Stimulated activated CD4-positive, alpha-beta T cell treated with anti-CD3 and anti-CD28 coated beads, Interleukin-4, amount 100 ng/mL, for 1 hour (primary cell): ENCODE measurements around the gene AASDH.

Source experiments
- DNase-seq: peaks from one replicate; pipeline ENCODE4 v3.0.0-alpha.2; 2020

The AASDH gene

DNA sequence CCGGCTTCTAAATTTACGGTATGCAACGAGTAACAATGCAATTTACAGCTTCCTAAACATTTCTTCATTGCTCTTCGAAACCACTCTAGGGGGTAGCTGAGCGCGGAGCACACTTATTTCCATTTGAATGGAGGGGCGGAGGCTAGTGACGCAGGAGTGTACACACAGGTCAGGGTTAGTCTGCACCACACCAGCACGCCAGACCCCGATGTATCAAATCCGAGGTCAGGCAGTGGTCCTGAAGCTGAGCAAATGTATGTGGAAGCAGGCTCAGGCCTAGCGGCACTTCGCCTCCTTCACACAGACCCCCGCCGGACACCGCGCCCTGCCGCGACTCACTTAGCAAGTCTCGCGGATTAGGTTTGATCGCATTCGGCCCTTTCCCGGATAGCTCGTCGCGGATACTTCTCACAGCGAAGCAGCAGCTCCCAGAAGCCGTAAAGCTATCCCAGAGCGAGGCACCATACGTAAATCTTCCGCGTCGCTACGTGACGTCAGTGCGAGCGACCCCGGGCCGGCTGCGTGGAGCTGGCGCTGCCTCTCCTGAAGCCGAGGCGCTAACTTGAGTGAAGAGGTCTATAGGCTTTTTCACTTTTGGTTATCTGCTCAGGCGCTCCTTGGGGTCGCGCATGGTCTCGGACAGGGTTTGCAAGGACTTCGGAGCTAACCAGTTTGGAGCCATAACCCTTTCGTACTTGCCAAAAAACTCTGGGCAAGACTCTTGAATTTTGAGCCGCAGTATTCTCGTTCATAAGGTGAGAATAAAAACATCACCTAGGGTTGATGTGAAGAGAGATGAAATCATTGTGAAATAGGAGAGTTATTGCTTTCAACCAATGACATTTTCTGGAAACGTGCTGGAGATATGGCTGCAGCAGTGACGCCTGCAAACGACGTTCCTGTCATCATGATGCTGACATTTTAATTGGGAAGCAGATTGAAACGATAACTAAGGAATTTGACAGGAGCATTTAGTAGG, at the start of gene AASDH:
AASDH (minus strand) TSS at position 469 of the 979 bp plus-strand sequence. CDS start 3,192 bp downstream, outside the sequence.
- DNase-seq = peak; percentile 95

GRCh38 chr4:56435140-56435926, 48.0 kb upstream of the AASDH start, which contains the start of gene PPAT:
Gene PPAT (minus strand): TSS chr4:56435615. CDS start chr4:56435477, 138 bp downstream.
- peak; percentile 99 for DNase-seq

DNA sequence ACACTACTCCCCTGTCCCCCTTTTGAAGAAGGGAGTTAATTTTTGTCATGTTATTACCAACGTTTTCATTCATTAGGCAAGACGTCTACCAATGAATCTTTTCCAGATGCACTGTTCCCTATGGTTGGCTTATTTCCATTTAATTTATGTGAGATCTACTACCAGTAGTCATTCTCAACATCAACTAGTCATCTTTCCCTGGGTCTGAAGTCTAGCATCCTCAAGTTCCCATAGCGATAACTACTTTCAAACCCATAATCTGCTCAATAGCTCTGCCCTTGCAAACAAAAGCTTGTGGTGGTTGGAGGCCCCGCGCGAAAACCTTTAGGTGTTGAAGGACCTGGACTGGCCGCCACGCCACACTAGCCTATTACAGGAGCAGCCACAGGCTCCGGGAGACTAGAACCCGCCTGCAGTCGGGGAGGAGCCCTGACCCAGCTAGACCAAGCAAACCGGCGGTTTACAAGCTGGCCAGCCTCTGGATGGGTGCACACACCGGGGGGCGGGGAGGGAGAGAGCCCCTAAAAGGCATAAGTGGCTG, 47.4 kb upstream of the AASDH start:
- DNase-seq = no peak

DNA sequence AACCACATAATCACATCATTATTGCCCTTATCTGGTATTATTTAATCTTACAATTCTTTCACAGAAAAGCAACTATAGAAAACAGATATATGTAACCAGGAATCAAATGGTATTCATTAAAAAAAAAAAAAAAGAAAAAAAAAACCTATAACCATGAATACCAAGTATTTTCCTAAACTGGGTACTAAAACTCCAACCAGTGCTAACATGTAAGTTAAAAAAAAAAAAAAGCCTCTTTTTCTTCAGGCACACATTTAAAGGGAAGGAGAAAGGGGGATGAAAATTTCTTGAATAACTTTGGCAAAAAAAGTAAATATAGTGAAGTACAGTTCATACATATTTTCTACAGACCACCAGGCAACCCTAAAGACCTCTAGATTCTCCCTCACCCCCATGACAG, 46.0 kb upstream of the AASDH start:
- DNase-seq = no peak

DNA sequence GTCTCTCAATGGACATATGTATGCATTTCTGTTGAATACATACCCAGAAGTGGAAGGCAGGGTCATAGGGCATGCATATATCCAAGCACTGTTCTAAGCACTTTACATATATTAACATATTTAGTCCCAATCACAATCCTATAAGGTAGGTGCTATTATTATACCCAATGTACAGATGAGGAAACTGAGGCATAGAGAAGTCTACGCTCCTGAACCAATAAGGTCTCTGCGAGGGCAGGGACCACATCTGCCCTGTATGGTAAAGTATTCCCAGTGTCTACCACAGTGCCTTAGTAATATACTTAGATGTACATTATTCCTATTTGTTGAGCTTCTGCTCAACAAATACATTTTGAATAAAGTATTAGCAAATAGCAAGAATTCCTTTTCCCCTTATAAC, 42.9 kb upstream of the AASDH start:
- no peak for DNase-seq

DNA sequence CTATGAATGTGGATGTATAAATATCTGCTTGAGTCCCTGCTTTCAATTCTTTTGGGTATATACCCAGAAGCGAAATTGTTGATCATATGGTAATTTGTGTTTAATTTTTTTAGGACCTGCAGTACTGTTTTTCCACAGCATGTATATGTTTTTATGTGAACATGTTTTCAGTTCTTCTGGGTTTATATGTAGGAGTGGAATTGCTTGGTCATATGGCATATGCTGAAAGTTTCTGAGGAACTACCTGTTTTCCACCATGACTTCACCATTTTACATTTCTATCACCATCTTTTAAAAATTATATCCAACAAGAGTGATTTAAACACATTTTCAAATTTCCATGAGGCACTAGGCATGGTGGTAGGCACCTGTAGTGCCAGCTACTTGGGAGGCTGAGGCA, 39.9 kb upstream of the AASDH start:
- DNase-seq = no peak

DNA sequence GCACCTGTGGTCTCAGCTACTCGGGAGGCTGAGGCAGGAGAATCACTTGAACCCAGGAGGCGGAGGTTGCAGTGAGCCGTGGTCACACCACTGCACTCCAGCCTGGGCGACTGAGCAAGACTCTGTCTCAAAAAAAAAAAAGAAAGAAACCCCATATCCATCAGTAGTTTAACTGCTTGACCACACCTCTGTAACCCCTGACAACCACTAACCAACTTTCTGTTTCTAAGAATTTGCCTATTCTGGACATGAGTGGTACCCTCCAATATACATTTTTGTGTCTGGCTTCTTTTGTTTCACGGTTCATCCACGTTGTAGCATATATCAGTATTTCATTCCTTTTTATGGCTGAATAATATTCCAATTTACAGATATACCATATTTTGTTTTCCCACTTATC, 39.0 kb upstream of the AASDH start:
- DNase-seq = no peak

- DNase-seq = no peak
These were observed 38.2 kb upstream of the AASDH start for GRCh38 chr4:56425518-56425917.

GRCh38 chr4:56424697-56425514, 37.6 kb upstream of the AASDH start:
- DNase-seq = no peak

DNA sequence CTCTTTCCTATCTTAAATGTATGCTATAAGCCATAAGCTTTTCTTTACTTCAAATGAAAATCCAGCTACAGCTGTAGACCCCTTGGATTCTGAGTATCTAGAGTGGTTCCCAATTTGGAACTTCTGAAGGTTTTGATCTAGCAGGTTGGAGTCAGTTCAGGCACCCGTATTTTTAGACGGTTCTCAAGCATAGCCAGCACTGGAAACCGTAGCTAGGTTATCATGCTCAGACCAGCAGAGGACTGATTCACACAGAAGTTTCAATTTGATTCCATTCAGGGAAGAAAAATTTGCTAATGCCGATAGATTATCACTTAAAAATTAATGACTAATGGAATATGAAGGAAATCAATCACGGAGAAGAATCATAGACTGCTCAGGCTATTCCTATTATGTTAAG, 36.9 kb upstream of the AASDH start:
- DNase-seq = no peak

DNA sequence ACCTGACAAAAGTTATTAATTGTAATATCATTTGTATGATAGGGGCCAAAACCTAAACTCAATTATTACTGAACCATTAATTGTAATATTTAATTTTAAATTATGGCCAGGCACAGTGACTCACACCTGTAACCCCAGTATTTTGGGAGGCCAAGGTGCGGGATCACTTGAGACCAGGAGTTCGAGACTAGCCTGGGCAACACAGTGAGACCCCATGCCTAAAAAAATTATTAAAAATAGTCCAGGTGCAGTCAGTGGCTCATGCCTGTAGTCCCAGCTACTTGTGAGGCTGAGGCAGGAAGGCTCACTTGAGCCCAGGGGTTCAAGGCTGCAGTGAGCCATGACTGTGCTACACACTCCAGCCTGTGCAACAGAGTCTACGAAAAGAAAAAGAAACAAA, 30.1 kb upstream of the AASDH start:
- DNase-seq = no peak

GRCh38 chr4:56416349-56416748, 29.1 kb upstream of the AASDH start:
- DNase-seq = no peak

DNA sequence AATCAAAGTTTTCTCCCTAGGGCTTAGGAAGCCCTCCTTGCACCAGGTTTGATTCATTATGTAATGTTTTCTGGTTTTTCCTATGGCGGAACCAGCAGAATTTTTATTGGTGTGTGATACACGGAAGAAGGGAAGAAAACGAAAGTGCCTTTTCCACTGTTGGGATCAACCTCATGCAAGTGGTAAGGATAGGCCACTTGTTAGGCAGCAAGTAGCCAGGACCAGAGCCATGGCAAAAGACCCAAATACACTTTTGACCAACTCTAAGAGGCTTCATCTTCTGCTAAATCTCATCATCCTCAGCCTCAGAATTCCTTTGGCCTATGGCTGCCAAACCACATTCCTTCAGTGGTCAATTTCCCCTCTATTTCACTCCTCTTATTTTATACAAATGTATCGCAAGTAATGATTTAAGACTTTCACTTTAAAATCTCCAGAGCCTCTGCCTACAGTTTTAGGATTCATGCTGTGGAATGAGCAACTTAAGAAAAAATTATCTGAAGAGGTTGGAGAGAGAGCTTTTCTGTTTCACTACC, 26.9 kb upstream of the AASDH start:
- DNase-seq = no peak

GRCh38 chr4:56410247-56411062, 23.2 kb upstream of the AASDH start:
- no peak for DNase-seq

DNA sequence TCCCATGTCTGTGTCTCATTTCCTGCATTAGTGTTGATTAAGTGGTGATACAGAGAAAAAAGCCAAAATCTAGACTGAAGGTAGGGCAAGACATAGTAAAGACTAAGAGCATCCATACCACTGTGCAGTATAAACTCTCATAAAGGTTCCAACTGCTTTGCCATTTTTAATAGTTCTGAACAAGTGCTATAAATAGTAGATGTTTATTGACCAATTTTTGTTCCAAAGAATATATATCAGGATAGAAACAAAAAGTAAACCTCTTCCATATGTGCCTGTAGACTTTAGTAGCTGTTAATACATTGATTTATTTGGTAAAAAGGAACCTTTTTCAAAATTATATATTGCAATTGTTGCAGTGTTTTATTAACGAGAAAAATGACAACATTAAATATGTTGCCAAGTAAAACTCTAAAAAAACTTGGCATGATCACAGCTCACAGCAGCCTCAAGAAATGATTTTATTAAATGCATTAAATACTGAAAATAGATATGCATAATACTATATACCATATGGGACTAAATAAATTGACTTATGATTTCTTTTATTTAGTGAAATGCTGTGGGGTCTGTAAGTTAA, 22.3 kb upstream of the AASDH start:
- DNase-seq = no peak

DNA sequence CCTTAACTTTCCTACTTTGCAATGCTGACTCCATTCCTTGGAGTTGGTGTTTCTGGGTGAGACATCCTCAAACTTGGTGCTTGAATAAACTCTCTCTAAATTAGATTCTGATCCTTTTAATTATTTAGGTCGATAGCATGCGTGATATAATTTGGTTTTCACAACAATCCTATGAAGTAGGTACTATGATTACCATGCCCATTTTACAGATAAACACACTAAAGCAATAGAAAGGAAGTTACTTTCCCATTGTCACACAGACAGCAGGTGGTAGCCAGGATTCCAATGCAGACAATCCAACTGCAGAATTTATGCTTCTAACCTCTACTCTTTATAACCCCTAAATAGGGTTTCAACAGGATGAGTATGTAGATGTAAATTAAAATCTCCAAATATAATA, 21.7 kb upstream of the AASDH start:
- DNase-seq = no peak

DNA sequence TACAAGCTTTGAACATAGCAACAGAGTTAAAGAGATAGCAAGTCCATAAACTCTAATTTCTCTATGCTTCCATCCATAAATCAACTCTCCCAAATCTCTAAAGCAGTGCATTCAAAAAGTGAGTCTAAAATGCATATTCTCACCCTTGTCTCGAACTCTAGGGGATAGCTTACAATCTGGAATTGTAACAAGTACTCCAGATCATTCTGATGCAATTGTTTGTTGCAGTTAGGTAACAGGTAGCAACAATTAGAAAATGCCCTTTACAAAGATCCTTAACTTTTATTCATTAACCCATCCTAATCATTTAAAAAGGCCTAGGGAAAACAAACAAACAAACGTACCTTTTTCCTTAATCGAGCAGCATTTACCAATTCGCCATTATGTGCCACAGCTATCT, 18.9 kb upstream of the AASDH start:
- DNase-seq = no peak

- DNase-seq = no peak
These were observed 17.7 kb upstream of the AASDH start for GRCh38 chr4:56405016-56405415.

- DNase-seq = no peak
These were observed 13.3 kb upstream of the AASDH start for GRCh38 chr4:56400560-56400959.

DNA sequence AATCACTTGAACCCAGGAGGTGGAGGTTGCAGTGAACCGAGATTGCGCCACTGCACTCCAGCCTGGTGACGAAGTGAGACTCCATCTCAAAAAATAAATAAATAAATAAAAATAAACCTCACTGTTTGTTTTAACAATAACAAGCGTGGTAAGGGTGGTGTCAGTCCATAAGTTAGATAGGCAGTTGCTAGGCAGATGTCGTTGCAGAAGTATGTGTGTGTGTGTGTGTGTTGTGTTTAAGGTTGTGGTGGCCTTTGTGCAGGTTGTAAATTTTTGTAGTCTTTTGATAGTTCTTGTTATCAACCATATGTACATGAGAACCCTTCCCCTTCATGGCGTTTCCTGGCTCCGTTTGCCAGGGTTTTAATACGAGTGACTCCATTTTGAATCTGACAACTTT, 4.0 kb upstream of the AASDH start:
- no peak for DNase-seq

- no peak for DNase-seq
These were observed 2.3 kb upstream of the AASDH start for GRCh38 chr4:56389558-56389957.
